Endodermal cell (in vitro differentiated cells): ENCODE measurements around the gene CETP. TPM values are rescaled to one million over a fixed set of nuclear protein-coding genes. Genes with fewer than 3 reads are reported as not detected.

Experiments
- DNase-seq: peaks from one replicate; pipeline ENCODE4 v3.0.0-alpha.2; 2017
- H3K27ac ChIP-seq: 2 replicates; pipeline ENCODE4 v1.5.1; 2013; ENCODE audit warnings: mild to moderate bottlenecking, low read depth, low read length, moderate library complexity
- H3K27me3 ChIP-seq: 2 replicates; pipeline ENCODE4 v1.6.1; 2013; ENCODE audit warnings: mild to moderate bottlenecking, low read length, moderate library complexity; ENCODE audit not compliant: insufficient read depth, control insufficient read depth, poor library complexity, severe bottlenecking
- H3K36me3 ChIP-seq: 2 replicates; pipeline ENCODE4 v1.7.0; 2013; ENCODE audit warnings: mild to moderate bottlenecking, low read length, moderate library complexity; ENCODE audit not compliant: control insufficient read depth, insufficient read depth
- H3K4me1 ChIP-seq: one replicate; pipeline ENCODE4 v1.7.0; 2013; ENCODE audit warnings: low read length; ENCODE audit not compliant: control insufficient read depth, insufficient read depth
- H3K4me3 ChIP-seq: 2 replicates; pipeline ENCODE4 v1.5.1; 2013; ENCODE audit warnings: mild to moderate bottlenecking, low read length, moderate library complexity
- H3K9ac ChIP-seq: 2 replicates; pipeline ENCODE4 v1.6.1; 2013; ENCODE audit warnings: mild to moderate bottlenecking, low read length, moderate library complexity; ENCODE audit not compliant: poor library complexity, severe bottlenecking; ENCODE audit errors: extremely low read depth
- H3K9me3 ChIP-seq: 2 replicates; pipeline ENCODE4 v1.6.1; 2013; ENCODE audit warnings: mild to moderate bottlenecking, low read length, moderate library complexity; ENCODE audit not compliant: control insufficient read depth
- H3K27ac Mint-ChIP-seq: 2 replicates; pipeline ENCODE4 v1.8.0; 2020; ENCODE audit warnings: mixed read lengths
- H3K27me3 Mint-ChIP-seq: 2 replicates; pipeline ENCODE4 v1.8.0; 2021; ENCODE audit warnings: mild to moderate bottlenecking, mixed read lengths; ENCODE audit not compliant: insufficient read depth
- H3K36me3 Mint-ChIP-seq: 2 replicates; pipeline ENCODE4 v1.8.0; 2020; ENCODE audit warnings: low read depth, mixed read lengths
- H3K4me1 Mint-ChIP-seq: 2 replicates; pipeline ENCODE4 v1.8.0; 2020; ENCODE audit warnings: mixed read lengths
- H3K4me3 Mint-ChIP-seq: 2 replicates; pipeline ENCODE4 v1.8.0; 2020; ENCODE audit warnings: mild to moderate bottlenecking, moderate library complexity, mixed read lengths
- H3K9me3 Mint-ChIP-seq: 2 replicates; pipeline ENCODE4 v1.8.0; 2020; ENCODE audit warnings: mild to moderate bottlenecking, mixed read lengths
- WGBS, 2 experiments: methylation state at CpG; one replicate each; pipeline versions ENCODE4 v1.1.5 to v1.1.7; 2013; ENCODE audit warnings: missing lambda C conversion rate in 2 of 2, mixed read lengths in 1 of 2; ENCODE audit not compliant: insufficient coverage in 1 of 2, insufficient read length in 1 of 2; 5-methylcytosine and 5-hydroxymethylcytosine counted together
- total RNA-seq, 2 donors: library from RNA; stranded (reverse); fragmentation: NEBNext Ultra II Directional in 1 of 2; extraction: Animal tissue kit (Norgen Biotek cat#: 25700) in 1 of 2; gene quantifications; 2 replicates in 1 of 2; 3 replicates in 1 of 2; pipeline ENCODE4 v1.2.1, GENCODE V29; 2021
- TF ChIP-seq, protein P1 (sequence below): fragments of 200-600 bp; sonication (generic); conservative IDR thresholded peaks from 2 replicates; pipeline ENCODE4 v1.5.0; 2021; ENCODE audit warnings: antibody characterized with exemption, mild to moderate bottlenecking

CETP gene
- total RNA-seq, 2 donors from 2014 or later: not detected

DNA sequence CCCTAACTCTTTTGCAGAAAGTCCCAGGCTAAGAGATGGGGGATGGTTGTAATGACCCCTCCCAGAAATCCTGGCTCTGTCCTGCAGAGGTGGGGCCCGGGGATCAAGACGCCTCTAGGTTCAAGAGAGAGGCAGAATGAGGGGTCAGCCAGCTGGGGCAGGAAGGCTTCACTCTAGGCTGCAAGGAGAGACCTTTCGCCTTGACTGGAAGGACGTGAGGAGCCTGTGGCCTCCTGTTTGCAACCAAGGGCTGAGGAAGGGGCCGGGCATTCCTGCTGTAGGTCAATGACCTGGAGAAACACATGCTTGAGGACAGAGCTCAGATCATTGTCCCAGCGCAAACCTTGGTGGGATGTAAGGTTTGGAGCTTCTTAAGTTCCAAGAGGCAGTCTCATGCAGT is 8.7 kb upstream of the CETP start:
- H3K36me3 ChIP-seq: no peaks in the 10 kb centered on the region

DNA sequence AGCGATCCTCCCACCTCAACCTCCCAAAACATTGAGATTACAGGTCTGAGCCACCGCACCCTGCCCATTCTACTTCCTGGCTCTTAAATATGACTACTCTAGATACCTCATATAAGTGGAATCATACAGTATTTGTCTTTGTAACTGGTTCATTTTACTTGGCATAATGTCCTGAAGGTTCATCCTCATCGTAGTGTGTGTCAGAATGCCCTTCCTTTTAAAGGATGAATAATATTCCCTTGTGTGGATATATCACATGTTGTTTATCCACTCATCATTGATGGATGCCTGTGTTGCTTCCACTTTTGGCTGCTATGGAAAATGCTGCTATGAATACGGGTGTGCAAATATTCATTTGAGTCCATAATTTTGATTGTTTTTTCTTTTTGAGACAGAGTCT is 5.7 kb upstream of the CETP start:
- Histone ChIP-seq H3K4me1 (no peaks in the 10 kb centered on the region), H3K27me3 (no peaks in the 10 kb centered on the region), H3K9me3 (no peaks in the 10 kb centered on the region), H3K4me3 (no peak overlapping the region), H3K36me3 (no peaks in the 10 kb centered on the region), H3K27ac (no peak overlapping the region), H3K9ac (no peak overlapping the region)
- Mint-ChIP-seq H3K4me3 (no peak overlapping the region), H3K36me3 (no peaks in the 10 kb centered on the region), H3K27ac (no peak overlapping the region), H3K9me3 (peaks cover 12% of the 10 kb centered on the region), H3K4me1 (no peaks in the 10 kb centered on the region), H3K27me3 (no peaks in the 10 kb centered on the region)
- no peak for DNase-seq
- 85 to 90% methylated on average over 2 to 4 of the region's 4 CpGs for WGBS, 2 experiments
- TF ChIP-seq, protein P1, sequence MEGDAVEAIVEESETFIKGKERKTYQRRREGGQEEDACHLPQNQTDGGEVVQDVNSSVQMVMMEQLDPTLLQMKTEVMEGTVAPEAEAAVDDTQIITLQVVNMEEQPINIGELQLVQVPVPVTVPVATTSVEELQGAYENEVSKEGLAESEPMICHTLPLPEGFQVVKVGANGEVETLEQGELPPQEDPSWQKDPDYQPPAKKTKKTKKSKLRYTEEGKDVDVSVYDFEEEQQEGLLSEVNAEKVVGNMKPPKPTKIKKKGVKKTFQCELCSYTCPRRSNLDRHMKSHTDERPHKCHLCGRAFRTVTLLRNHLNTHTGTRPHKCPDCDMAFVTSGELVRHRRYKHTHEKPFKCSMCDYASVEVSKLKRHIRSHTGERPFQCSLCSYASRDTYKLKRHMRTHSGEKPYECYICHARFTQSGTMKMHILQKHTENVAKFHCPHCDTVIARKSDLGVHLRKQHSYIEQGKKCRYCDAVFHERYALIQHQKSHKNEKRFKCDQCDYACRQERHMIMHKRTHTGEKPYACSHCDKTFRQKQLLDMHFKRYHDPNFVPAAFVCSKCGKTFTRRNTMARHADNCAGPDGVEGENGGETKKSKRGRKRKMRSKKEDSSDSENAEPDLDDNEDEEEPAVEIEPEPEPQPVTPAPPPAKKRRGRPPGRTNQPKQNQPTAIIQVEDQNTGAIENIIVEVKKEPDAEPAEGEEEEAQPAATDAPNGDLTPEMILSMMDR: no peak

More for the DNA sequence above, 8.7 kb upstream of the CETP start:
- H3K4me1 ChIP-seq: no peaks in the 10 kb centered on the region
- peaks cover 3% of the 10 kb centered on the region for H3K4me1 Mint-ChIP-seq
- no peak overlapping the region for H3K4me3 Mint-ChIP-seq
- H3K27ac Mint-ChIP-seq: no peak overlapping the region
- TF ChIP-seq, protein P1: no peak
- H3K36me3 Mint-ChIP-seq: no peaks in the 10 kb centered on the region
- no peak overlapping the region for H3K4me3 ChIP-seq
- no peaks in the 10 kb centered on the region for H3K9me3 ChIP-seq
- no peak for DNase-seq
- peaks cover 12% of the 10 kb centered on the region for H3K9me3 Mint-ChIP-seq
- no peaks in the 10 kb centered on the region for H3K27me3 ChIP-seq
- no peak overlapping the region for H3K9ac ChIP-seq
- no peaks in the 10 kb centered on the region for H3K27me3 Mint-ChIP-seq
- no peak overlapping the region for H3K27ac ChIP-seq
- WGBS, 2 experiments: 86% methylated on average over 3 to 6 of the region's 6 CpGs

DNA sequence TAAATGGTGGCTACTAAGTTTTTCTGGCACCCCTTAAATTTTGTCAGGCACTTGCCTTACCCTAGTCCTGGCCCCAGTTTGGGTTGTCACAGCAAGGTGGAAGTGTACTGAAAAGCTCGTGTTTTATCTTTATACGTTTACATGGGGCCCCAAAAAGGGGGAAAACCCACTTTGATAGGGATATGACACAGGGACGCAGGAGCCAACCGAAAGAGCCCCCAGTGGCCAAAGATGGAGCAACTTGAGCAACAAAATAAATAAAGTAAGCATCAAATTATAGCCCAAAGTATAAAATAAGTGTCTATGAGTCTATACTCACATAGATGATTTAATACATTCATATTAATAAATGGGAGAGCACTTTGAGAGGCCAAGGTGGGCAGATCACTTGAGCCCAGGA is 5.0 kb upstream of the CETP start:
- 73 to 100% methylated on average over 1 to 4 of the region's 4 CpGs for WGBS, 2 experiments
- Histone ChIP-seq H3K27me3 (no peaks in the 10 kb centered on the region), H3K36me3 (no peaks in the 10 kb centered on the region), H3K9ac (no peak overlapping the region), H3K27ac (no peak overlapping the region), H3K4me3 (no peak overlapping the region), H3K9me3 (no peaks in the 10 kb centered on the region), H3K4me1 (no peaks in the 10 kb centered on the region)
- Mint-ChIP-seq H3K9me3 (peaks cover 12% of the 10 kb centered on the region), H3K27ac (no peak overlapping the region), H3K36me3 (no peaks in the 10 kb centered on the region), H3K4me3 (no peak overlapping the region), H3K4me1 (no peaks in the 10 kb centered on the region), H3K27me3 (no peaks in the 10 kb centered on the region)
- DNase-seq: no peak
- TF ChIP-seq, protein P1: peak; percentile 39
